HG03159 (cell line): ENCODE results near the gene PRKACA.

Source experiments
- ATAC-seq: cut with Tn5 transposase; IDR thresholded peaks from one replicate; pipeline ENCODE4 v1.9.1; 2021; ENCODE audit warnings: mild to moderate bottlenecking, moderate library complexity; ENCODE audit not compliant: unreplicated experiment

The PRKACA gene

DNA sequence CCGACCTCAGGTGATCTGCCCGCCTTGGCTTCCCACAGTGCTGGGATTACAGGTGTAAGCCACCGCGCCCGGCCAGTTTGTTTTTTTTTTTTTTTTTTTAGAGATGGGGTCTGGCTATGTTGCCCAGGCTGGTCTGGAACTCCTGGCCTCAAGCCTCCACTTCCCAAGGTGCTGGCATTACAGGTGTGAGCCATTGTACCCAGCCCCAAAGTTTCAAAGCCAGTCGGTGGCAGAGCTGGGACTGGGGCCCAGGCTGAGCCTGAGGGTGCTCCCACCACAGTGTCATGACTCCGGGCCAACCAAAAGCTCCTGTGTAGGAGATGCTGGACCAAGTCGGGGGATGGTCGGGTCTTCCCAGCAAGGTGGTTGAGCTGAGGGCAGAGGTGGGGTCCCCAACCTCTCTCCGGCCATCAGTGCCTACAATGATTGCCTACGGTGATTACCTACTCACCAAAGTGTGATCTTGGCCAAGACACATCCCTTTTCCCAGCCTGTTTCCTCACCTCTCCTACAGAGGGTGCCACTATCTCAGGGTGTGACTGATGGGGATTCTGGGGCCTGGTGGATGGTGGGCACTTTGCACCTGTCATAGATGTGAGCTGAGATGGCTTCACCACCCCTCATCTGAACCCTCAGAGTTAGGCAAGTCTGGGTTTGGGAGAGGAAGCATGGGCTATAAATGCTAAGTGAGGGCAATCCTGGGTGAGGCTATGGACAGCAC, 21.1 kb downstream of the PRKACA start:
- no peak for ATAC-seq

GRCh38 chr19:14094854-14095253, 22.7 kb downstream of the PRKACA start:
- ATAC-seq: no peak

DNA sequence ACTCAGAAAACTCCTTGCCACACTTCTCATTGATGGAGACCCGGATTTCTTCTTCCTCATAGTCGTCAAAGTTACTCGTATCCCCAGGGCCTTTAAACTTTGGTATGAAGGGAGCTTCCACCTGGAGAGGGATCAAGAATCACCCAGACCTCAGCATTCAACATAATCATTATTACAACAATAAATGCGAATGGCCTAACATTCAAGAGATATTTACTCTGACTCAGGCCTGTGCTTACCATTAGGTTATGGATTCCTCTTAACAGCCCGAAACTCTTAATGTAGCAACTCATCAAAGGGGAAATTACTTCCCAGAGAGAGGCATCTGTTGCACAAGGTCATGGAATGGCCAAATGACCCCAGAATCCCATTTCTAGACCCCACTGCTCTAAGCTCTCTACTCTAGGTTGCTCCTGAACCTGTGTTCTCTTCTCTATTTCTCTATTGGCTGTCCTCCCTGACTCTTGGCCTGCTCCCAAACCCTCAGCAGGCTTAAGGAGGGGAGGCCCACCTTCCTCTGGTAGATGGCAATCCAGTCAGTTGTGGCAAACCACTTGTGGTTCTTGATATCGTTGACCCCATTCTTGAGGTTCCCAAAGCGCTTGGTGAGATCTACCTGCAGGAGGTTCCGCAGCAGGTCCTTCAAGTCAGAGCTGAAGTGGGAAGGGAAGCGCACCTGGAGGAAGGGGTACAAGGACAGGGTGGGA, 24.3 kb downstream of the PRKACA start:
- no peak for ATAC-seq

GRCh38 chr19:14091813-14092462, 25.6 kb downstream of the PRKACA start:
- ATAC-seq: peak; percentile 5

GRCh38 chr19:14091081-14091812, 26.3 kb downstream of the PRKACA start:
- peak; percentile 47 for ATAC-seq

GRCh38 chr19:14090509-14091080, 27.0 kb downstream of the PRKACA start, which contains the start of gene SAMD1:
TSS of gene SAMD1 (minus strand) at chr19:14090751.
- peak; percentile 40 for ATAC-seq

DNA sequence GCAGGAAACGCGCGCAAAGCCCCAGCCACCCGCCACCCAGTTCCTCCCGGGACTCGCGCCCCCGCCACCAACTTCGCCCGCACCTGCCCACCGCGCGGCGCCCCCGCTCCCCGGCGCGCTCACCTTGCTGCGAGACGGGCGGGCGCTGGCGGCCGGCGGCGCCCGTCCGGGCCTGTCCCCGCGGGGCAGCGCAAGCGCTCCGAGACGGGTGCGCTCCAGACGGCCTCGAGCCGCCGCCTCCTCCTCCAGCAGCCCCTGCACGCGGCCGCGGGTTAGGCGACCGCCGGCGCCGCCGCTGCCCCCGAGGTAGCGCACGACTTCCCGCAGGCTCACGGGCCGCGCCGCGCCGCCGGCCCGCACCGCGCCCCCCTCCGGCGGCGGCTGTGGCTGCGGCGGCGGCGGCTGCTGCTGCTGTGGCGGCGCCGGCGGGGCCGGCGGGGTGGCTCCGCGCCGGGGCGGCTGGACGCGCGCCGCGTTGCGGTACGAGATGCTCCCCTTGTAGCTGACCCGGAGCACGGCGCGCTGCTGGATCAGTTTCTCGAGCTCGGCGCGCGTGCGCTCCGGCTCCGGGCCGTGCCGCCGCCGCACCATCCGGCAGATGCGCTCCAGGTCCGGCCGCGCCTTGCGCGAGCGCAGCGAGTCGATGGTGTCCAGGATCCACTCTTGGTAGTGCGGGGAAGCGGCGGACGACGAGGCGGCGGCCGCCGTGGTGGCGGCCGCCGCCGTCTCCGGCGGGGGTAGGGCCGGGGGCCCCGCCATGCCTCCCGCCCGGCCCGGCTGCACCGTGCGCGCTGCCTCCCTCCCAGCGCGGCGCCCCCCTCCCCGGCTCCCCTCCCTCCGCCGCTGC, 27.7 kb downstream of the PRKACA start:
- peak; percentile 17 for ATAC-seq

- no peak for ATAC-seq
Observed at GRCh38 chr19:14089412-14089661, 28.2 kb downstream of the PRKACA start.

DNA sequence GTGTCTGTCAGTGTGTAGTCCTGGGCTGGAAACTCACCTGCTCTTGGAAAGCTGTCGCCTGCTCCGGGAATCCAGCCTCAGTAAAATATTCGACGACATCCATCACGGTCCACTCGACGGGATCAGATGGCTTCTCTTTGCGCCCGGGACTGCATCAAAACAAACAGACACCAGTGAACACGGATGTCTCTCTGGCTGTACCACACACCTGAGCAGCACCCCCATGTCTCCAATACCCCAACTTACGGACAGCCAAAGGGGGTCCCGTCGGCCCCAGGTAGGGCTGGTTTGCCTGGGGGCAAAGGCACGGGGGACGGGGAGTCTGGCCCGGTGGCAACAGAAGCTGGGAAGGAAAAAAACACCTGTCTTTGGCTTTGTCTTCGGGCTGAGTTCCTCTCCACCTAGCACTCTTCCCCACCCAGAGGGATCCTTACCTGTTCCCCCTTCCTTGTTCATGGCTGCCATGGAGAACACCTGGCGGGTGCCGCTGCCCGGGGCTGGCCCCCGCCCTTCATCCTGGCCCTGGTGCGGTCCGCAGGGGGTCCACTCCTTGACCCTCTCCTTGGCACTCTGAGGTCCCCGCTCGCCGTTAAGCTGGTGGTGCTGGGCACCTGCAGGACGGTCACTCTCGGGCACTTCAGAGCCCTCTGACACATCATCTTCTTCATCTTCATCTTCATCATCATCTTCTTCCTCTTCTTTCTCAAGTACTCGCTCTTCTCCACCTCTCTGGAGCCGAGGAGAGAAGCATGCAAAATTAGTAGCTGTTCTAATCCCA, 28.7 kb downstream of the PRKACA start:
- ATAC-seq: no peak

DNA sequence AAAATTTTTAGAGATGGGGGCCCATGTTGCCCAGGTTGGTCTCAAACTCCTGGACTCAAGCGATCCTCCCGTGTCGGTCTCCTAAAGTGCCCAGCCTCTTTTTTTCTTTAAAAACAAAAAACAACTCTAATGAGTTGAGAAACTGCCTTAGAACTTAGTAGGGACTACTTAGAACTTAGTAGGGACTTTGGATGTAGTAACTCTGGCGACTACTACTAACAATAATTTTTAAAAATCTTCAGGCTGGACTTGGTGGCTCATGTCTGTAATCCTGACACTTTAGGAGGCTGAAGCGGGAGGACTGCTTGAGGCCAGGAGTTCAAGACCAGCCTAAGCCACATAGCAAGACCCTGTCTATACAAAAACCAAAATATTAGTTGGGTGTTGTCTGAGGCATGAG, 31.5 kb downstream of the PRKACA start:
- ATAC-seq: no peak

DNA sequence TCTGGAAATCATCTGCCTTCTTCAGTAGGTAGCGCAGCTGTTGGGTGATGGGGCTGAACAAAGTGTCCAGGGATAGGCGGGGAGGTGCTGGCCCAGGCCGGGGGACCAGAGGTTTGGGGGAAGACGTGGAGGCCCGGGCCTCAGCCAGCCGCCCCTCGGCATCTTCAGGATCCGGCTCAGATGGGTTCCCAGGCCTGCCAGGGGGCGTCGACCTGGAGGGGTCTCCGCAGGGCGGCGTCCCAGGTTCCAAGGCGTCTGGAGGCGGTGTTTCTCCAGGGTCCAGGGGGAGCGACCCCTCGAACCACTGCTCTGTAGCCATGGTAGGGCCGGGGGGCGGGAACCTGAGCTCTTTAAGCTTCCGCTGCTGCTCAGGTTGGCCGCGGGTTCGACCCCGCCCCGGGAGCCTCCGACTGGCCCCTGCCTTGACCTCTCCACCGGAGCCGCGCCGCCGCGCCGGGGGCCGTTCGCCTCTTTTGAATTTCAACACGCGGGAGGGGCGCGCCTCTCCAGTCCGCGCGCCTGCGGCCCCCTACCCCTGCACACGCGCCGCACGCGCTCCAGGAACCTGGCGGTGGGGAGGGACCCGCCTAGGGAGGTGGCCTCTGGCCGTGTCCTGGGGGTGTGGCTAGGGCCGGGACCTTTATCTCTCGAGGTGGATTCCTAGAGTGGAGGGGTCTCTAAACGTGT, 32.1 kb downstream of the PRKACA start, which contains the start of gene C19orf67:
Gene C19orf67, minus strand, starts transcription at position 475 of the 687 bp plus-strand sequence. Its CDS starts 156 bp downstream, at position 319.
- no peak for ATAC-seq

- ATAC-seq: no peak
Observed at GRCh38 chr19:14082675-14082960, 34.9 kb downstream of the PRKACA start.

- ATAC-seq: no peak
Observed at GRCh38 chr19:14081797-14082674, 35.5 kb downstream of the PRKACA start.

DNA sequence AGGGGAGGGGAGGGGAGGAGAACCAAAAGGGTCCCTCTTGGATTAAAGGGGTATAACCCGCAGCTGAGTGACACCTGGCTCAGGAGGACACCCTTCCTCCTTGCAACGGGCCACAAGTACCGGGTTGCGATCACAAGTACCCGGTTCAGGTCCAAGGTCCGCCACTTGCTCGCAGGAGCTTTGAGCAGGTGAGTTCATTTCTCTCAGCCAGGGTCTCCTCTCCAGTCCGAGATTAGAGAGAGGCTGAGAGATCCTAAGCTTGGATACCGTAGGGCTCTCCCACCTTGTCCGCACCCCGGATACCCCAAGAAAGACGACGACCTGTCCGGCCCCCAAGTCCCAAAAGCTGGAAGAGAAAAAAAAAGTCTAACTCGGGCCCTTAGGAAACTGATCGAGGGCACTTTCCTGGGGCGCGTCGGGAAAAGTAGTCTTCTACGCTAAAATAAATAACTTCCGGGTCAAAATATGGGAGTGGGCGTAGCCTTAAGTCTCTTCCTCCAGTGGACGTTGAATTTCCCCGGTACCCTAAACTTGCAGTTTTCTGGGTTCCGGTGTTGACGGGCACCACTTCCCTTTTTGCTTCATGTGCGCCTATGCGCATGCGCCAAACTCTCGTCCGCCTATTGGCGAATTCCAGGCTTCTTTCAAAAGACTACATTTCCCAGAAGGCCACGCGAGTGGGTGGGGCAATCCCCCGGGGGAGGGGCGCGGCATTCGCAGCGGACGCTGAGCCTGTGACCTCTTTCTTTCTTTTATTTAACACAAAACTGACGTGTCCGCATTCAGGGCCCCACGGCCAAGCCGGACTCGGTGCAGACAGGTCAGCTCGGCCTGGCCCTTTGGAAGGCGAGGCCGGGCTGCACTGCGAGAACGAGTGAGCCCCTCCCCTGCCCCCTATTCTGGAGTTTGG, 36.4 kb downstream of the PRKACA start:
- peak; percentile 83 for ATAC-seq

- no peak for ATAC-seq
Observed at GRCh38 chr19:14078411-14078810, 39.2 kb downstream of the PRKACA start.

- no peak for ATAC-seq
Observed at GRCh38 chr19:14073925-14074838, 43.4 kb downstream of the PRKACA start.
